Common myeloid progenitor, CD34-positive (primary cell): ENCODE results near the gene PANX2.
"Not testable (repeated sequence)": the region's sequence is repeated elsewhere in the genome, so short reads cannot be mapped to it uniquely, and the experiment has no call there.

Source experiments
- CTCF ChIA-PET: fragments of 350-600 bp; sonication (Branson Sonifier 250); formaldehyde crosslinking; loops from one replicate; lab custom pipeline; 2021; ENCODE audit warnings: antibody characterized with exemption; lab: Charles Lee
- POLR2A ChIA-PET: fragments of 350-600 bp; sonication (Branson Sonifier 250); formaldehyde crosslinking; loops from one replicate; lab custom pipeline; 2021; ENCODE audit warnings: antibody characterized with exemption; lab: Charles Lee
- DNase-seq, 3 donors: peaks; one replicate each; pipeline versions ENCODE4 v3.0.0 to v3.0.0-alpha.2; 2013
- H3K27ac ChIP-seq, 2 experiments: 1 replicate in 1 of 2; 2 replicates in 1 of 2; pipeline ENCODE4 v1.7.0; 2013; ENCODE audit warnings: inconsistent platforms in 2 of 2, low read length in 2 of 2, mild to moderate bottlenecking in 2 of 2, low read depth in 1 of 2, moderate library complexity in 1 of 2; ENCODE audit not compliant: severe bottlenecking in 2 of 2, insufficient read depth in 1 of 2, poor library complexity in 1 of 2
- H3K27me3 ChIP-seq, 5 experiments: replicated peaks in 2 of 5; 1 replicate in 3 of 5; 2 replicates in 2 of 5; pipeline versions ENCODE4 v1.6.1 to v1.7.0; 2013; ENCODE audit warnings: low read length in 4 of 5, mild to moderate bottlenecking in 2 of 5, moderate library complexity in 2 of 5, inconsistent platforms in 1 of 5; ENCODE audit not compliant: insufficient read depth in 5 of 5, control insufficient read depth in 4 of 5
- H3K36me3 ChIP-seq, 4 experiments: 1 replicate in 2 of 4; 2 replicates in 2 of 4; pipeline versions ENCODE4 v1.6.1 to v1.7.0; 2013; ENCODE audit warnings: low read length in 3 of 4, control low read depth in 1 of 4, mild to moderate bottlenecking in 1 of 4; ENCODE audit not compliant: control insufficient read depth in 4 of 4, insufficient read depth in 4 of 4
- H3K4me1 ChIP-seq, 4 experiments: 1 replicate in 3 of 4; 2 replicates in 1 of 4; pipeline versions ENCODE4 v1.6.1 to v1.7.1; 2013; ENCODE audit warnings: low read length in 3 of 4, mild to moderate bottlenecking in 3 of 4, control low read depth in 1 of 4, inconsistent platforms in 1 of 4, moderate library complexity in 1 of 4; ENCODE audit not compliant: control insufficient read depth in 4 of 4, insufficient read depth in 4 of 4; ENCODE audit errors: control extremely low read depth in 1 of 4
- H3K4me3 ChIP-seq, 7 experiments: 1 replicate in 4 of 7; 2 replicates in 3 of 7; pipeline versions ENCODE4 v1.5.1 to v1.7.0; 2013; ENCODE audit warnings: mild to moderate bottlenecking in 7 of 7, low read length in 6 of 7, moderate library complexity in 6 of 7, inconsistent platforms in 2 of 7, low read depth in 2 of 7, control low read depth in 1 of 7; ENCODE audit not compliant: insufficient read depth in 4 of 7, control insufficient read depth in 1 of 7; ENCODE audit errors: extremely low read depth in 1 of 7
- H3K9me3 ChIP-seq, 5 experiments: 1 replicate in 4 of 5; 2 replicates in 1 of 5; pipeline versions ENCODE4 v1.6.1 to v1.7.1; 2013; ENCODE audit warnings: low read length in 4 of 5, mild to moderate bottlenecking in 2 of 5, inconsistent platforms in 1 of 5, low read depth in 1 of 5, moderate library complexity in 1 of 5; ENCODE audit not compliant: control insufficient read depth in 4 of 5, insufficient read depth in 2 of 5; ENCODE audit errors: control extremely low read depth in 1 of 5
- WGBS: methylation state at CpG from one replicate; pipeline ENCODE4 v1.1.5; 2013; ENCODE audit not compliant: insufficient coverage; 5-methylcytosine and 5-hydroxymethylcytosine counted together

PANX2 gene

GRCh38 chr22:50200461-50201190 lies 30.1 kb downstream of the PANX2 start, which contains the start of gene SELENOO:
SELENOO (plus strand) TSS chr22:50201011; CDS start chr22:50201037, 26 bp downstream.
- Histone ChIP-seq H3K27me3 (no peaks in the 10 kb centered on the region), H3K9me3 (no peaks in the 10 kb centered on the region), H3K27ac (peak within 1 kb of the TSS; percentile 25 to 58), H3K36me3 (peaks cover 2 to 55% (median 23%) of the 10 kb centered on the region in 4 experiments), H3K4me1 (peaks cover 0 to 32% (median 22%) of the 10 kb centered on the region in 4 experiments), H3K4me3 (peak within 1 kb of the TSS; percentile 49 to 81 (median 67))
- ChIA-PET CTCF (interaction anchor here (0.8 to 1.0 kb wide), 2 partner anchors 9 to 19 kb away, joined by 3 read pairs; no protein-coding TSS in a partner anchor), POLR2A (interaction anchor here (4.9 kb wide), 1 partner anchor 9 kb away, joined by 55 read pairs; no protein-coding TSS in a partner anchor)
- DNase-seq, result peak; percentile 84 to 89 (median 87)
- WGBS, result under 1% methylated on average over 102 of the region's 105 CpGs

DNA sequence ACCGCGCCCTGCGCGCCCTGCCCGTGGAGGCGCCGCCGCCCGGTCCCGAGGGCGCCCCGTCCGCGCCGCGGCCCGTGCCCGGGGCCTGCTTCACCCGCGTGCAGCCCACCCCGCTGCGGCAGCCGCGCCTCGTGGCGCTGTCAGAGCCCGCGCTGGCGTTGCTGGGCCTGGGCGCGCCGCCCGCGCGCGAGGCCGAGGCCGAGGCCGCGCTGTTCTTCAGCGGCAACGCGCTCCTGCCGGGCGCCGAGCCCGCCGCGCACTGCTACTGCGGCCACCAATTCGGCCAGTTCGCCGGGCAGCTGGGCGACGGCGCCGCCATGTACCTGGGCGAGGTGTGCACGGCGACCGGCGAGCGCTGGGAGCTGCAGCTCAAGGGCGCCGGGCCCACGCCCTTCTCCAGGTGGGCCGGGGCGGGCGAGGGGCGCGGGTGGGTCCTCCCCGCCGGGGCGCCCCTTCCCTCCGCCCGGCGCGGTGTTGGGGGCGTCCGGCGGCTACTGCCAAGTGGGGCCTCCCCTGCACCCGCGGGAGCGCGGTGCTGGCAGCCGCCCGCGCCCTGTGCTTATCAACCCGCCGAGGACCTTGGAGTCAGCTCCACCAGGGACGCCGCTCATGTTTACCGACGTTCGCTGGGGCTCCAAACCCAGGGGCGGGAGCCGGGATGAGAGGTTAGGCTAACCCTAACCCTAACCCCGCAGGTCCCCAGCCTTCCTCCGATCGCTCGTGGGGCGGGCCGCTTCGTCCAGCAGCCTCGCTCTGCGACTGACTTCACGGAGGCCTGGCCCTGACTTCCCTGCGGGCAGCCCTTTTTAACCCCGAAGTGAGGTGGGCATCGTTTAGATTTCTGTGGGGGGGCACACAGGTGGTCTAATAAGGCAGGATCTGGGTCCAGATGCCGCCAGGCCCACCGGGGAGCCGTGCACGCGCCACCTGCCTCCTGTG lies 30.9 kb downstream of the PANX2 start:
- Histone ChIP-seq H3K9me3 (no peaks in the 10 kb centered on the region), H3K4me1 (peaks cover 0 to 32% (median 22%) of the 10 kb centered on the region in 4 experiments), H3K27ac (no peak overlapping the region), H3K36me3 (peaks cover 2 to 55% (median 24%) of the 10 kb centered on the region in 4 experiments), H3K27me3 (no peaks in the 10 kb centered on the region), H3K4me3 (peak overlapping the region; percentile 49 to 81 (median 67))
- ChIA-PET CTCF (interaction anchor here (0.8 to 1.0 kb wide), 2 partner anchors 9 to 20 kb away, joined by 3 read pairs; no protein-coding TSS in a partner anchor), POLR2A (interaction anchor here (4.9 kb wide), 1 partner anchor 10 kb away, joined by 55 read pairs; no protein-coding TSS in a partner anchor)
- 4% methylated on average over 108 of the region's 115 CpGs for WGBS
- DNase-seq, result no peak

- no peak for DNase-seq
- WGBS, result 92% methylated on average over 9 of the region's 13 CpGs
- Histone ChIP-seq H3K4me1 (peaks cover 0 to 32% (median 22%) of the 10 kb centered on the region in 4 experiments), H3K27me3 (no peaks in the 10 kb centered on the region), H3K27ac (no peak overlapping the region), H3K4me3 (peak overlapping the region in 6 of 7 experiments; percentile 62 to 81 (median 72)), H3K9me3 (no peaks in the 10 kb centered on the region), H3K36me3 (peaks cover 2 to 56% (median 25%) of the 10 kb centered on the region in 4 experiments)
- ChIA-PET CTCF (no interaction called here), POLR2A (interaction anchor here (4.9 kb wide), 1 partner anchor 11 kb away, joined by 55 read pairs; no protein-coding TSS in a partner anchor)
Measured at GRCh38 chr22:50202130-50202666, 31.7 kb downstream of the PANX2 start.

- no peaks in the 10 kb centered on the region for H3K27me3 ChIP-seq
- no peaks in the 10 kb centered on the region for H3K9me3 ChIP-seq
- H3K36me3 ChIP-seq, result peaks cover 2 to 54% (median 27%) of the 10 kb centered on the region in 4 experiments
- H3K27ac ChIP-seq, result no peak overlapping the region
- no peak for DNase-seq
- POLR2A ChIA-PET, result interaction anchor here (4.9 kb wide), 1 partner anchor 12 kb away, joined by 55 read pairs; no protein-coding TSS in a partner anchor
- H3K4me3 ChIP-seq, result no peak overlapping the region
- CTCF ChIA-PET, result no interaction called here
- WGBS, result no CpG with 5 or more reads among the region's 1 CpG
- peaks cover 0 to 33% (median 22%) of the 10 kb centered on the region in 4 experiments for H3K4me1 ChIP-seq
Measured at GRCh38 chr22:50203288-50203687, 32.8 kb downstream of the PANX2 start.

DNA sequence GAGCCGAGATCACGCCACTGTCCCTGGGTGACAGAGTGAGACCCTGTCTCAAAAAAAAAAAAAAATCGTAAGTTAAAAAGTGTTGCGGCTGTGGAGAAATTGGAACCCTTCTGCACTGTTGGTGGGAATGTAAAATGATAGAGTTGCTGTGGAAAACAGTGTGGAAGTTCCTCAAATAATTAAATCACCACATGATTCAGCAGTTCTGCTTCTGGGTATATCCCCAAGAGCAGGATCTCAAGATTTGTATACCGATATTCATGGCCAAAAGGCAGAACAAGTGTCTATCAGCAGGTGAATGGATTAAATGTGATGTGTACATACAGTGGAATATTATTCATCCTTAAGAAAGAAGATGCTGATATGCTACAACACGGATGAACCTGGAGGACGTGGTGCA lies 34.0 kb downstream of the PANX2 start:
- WGBS, result 70% methylated on average over 5 of the region's 7 CpGs
- peaks cover 2 to 53% (median 29%) of the 10 kb centered on the region in 4 experiments for H3K36me3 ChIP-seq
- peaks cover 0 to 32% (median 20%) of the 10 kb centered on the region in 4 experiments for H3K4me1 ChIP-seq
- CTCF ChIA-PET, result interaction anchor here (0.9 to 3.0 kb wide), 3 partner anchors 55 to 429 kb away, joined by 3 to 26 read pairs (median 9); no protein-coding TSS in a partner anchor
- no peaks in the 10 kb centered on the region for H3K9me3 ChIP-seq
- DNase-seq, result peak in 2 of 3 donors; percentile 42 to 54
- no peak overlapping the region for H3K4me3 ChIP-seq
- no peaks in the 10 kb centered on the region for H3K27me3 ChIP-seq
- no peak overlapping the region for H3K27ac ChIP-seq
- POLR2A ChIA-PET, result interaction anchor here (0.6 kb wide), 1 partner anchor 144 kb away, joined by 3 read pairs; no protein-coding TSS in a partner anchor

DNA sequence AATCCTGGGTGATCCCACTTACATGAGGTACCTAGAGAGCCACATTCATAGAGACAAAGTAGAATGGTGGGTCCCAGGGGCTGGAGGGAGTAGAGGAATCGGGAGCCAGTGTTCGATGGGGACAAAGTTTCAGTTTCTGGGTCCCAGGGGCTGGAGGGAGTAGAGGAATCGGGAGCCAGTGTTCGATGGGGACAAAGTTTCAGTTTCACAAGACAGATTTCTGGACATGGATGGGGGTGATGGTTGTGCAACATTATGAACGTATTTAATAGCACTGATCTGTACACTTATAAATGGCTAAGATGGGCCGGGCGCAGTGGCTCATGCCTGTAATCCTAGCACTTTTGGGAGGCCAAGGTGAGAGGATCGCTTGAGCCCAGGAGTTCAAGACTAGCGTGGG lies 34.5 kb downstream of the PANX2 start:
- Histone ChIP-seq H3K36me3 (peaks cover 2 to 55% (median 31%) of the 10 kb centered on the region in 4 experiments), H3K4me1 (peaks cover 0 to 28% (median 15%) of the 10 kb centered on the region in 4 experiments)
- H3K27me3 ChIP-seq, DNase-seq, H3K9me3 ChIP-seq, H3K27ac ChIP-seq, H3K4me3 ChIP-seq, POLR2A ChIA-PET: not testable (repeated sequence)
- WGBS, result 97% methylated on average over 9 of the region's 9 CpGs
- CTCF ChIA-PET, result interaction anchor here (2.9 to 3.0 kb wide), 2 partner anchors 56 to 274 kb away, joined by 9 to 26 read pairs; no protein-coding TSS in a partner anchor
